Immature natural killer cell (primary cell): ENCODE results near the gene HYAL2. TPM values are rescaled to one million over a fixed set of nuclear protein-coding genes. Genes with fewer than 3 reads are reported as not detected.
"Not testable (repeated sequence)": the region's sequence is repeated elsewhere in the genome, so short reads cannot be mapped to it uniquely, and the experiment has no call there.

ENCODE experiments used
- DNase-seq, 3 donors: peaks; one replicate each; pipeline ENCODE4 v3.0.0; 2022; ENCODE audit warnings: mixed read lengths in 1 of 3
- H3K27ac Mint-ChIP-seq, 6 donors: one replicate each; pipeline ENCODE4 v1.8.0; 2020; ENCODE audit warnings: mixed read lengths in 6 of 6, mild to moderate bottlenecking in 5 of 6, inconsistent platforms in 4 of 6, moderate library complexity in 3 of 6
- H3K27me3 Mint-ChIP-seq, 3 donors: one replicate each; pipeline ENCODE4 v1.8.0; 2020 to 2021; ENCODE audit warnings: low read depth in 3 of 3, mild to moderate bottlenecking in 3 of 3, mixed read lengths in 3 of 3, moderate library complexity in 3 of 3, inconsistent platforms in 1 of 3
- H3K36me3 Mint-ChIP-seq, 3 donors: one replicate each; pipeline ENCODE4 v1.8.0; 2020; ENCODE audit warnings: mixed read lengths in 3 of 3, inconsistent platforms in 2 of 3, mild to moderate bottlenecking in 2 of 3
- H3K4me1 Mint-ChIP-seq, 2 donors: one replicate each; pipeline ENCODE4 v1.8.0; 2020; ENCODE audit warnings: inconsistent platforms in 2 of 2, mild to moderate bottlenecking in 2 of 2, mixed read lengths in 2 of 2, moderate library complexity in 1 of 2
- H3K4me3 Mint-ChIP-seq, 5 donors: one replicate each; pipeline ENCODE4 v1.8.0; 2020; ENCODE audit warnings: mild to moderate bottlenecking in 5 of 5, mixed read lengths in 5 of 5, inconsistent platforms in 3 of 5, moderate library complexity in 3 of 5
- H3K9me3 Mint-ChIP-seq, 6 donors: one replicate each; pipeline ENCODE4 v1.8.0; 2020; ENCODE audit warnings: mild to moderate bottlenecking in 6 of 6, mixed read lengths in 6 of 6, inconsistent platforms in 4 of 6, moderate library complexity in 3 of 6
- polyA plus RNA-seq, 3 donors: library from polyadenylated mRNA; unstranded; fragments of 300-500 nt; fragmentation: Illumina TruSeq; gene quantifications; one replicate each; pipeline ENCODE4 v1.2.3, GENCODE V29; 2021

HYAL2 gene
- polyA plus RNA-seq, 3 donors from 2014 or later = 4.9 to 15.0 (median 10.8) TPM

DNA sequence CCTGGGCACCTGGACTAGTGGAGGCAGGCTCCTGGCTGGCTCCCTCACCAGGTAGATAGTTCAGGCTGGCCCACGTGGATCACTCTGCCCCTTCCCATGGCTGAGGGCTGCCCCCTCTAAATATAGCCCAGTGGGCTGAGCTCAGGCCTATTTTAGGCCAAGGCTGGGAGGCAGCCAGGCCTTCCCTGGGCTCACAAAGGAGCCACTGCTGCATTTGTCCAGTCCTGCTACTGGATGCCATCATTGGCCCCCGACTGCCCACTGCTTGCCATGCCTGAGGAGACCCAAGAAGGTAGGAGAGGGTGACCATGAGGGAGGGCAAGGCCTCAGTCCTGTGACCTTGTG, 43.7 kb downstream of the HYAL2 start, which contains the start of gene LSMEM2:
Gene LSMEM2, plus strand, starts transcription at position 208 of the 345 bp plus-strand sequence. Its CDS starts 27 bp downstream, at position 235.
- no peak within 1 kb of the TSS for H3K4me3 Mint-ChIP-seq
- no peak within 1 kb of the TSS for H3K27ac Mint-ChIP-seq
- H3K27me3 Mint-ChIP-seq = peaks cover 11 to 22% (median 21%) of the 10 kb centered on the region in 3 donors
- H3K36me3 Mint-ChIP-seq = no peaks in the 10 kb centered on the region
- DNase-seq = no peak
- H3K4me1 Mint-ChIP-seq = peaks cover 12 to 15% of the 10 kb centered on the region in 2 donors
- H3K9me3 Mint-ChIP-seq = no peaks in the 10 kb centered on the region

DNA sequence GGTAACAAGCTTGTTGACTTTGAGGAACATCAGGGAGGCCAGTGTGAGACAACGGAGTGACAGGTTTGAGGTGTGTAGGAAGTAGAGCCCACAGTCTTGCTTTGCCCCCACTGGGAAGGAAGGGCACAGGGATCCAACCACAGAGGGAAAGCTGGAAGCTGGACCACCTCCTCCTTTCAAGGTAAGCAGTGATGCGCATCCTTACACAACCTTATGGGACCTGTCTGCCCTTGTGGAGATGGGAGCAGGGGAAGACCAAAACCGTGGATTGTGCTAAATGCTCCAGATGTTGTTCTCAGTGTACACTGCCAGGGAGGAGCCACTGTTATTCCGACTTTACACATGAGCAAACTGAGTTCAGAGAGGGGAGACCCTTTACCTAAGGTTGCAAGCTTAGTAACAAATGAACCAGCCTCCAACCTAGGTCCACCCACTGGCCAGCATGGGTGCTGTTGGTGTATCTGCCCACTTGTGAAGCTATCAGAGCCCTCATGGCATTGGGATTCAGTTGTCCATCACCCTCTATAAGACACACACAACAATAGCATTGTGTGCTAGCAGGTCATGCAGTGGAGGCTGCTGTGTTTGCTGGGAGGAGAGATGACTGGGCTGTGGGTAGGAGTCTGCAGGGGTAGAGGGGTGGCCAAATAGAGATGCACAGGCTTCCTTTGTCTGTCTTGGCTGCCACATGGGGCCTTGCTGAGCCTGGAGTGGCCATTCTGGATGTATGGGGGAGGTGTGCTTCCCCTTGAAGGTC, 44.2 kb downstream of the HYAL2 start:
- no peak overlapping the region for H3K4me3 Mint-ChIP-seq
- no peaks in the 10 kb centered on the region for H3K9me3 Mint-ChIP-seq
- DNase-seq = no peak
- H3K4me1 Mint-ChIP-seq = peaks cover 12 to 15% of the 10 kb centered on the region in 2 donors
- H3K27ac Mint-ChIP-seq = no peak overlapping the region
- H3K36me3 Mint-ChIP-seq = no peaks in the 10 kb centered on the region
- peaks cover 11 to 22% (median 22%) of the 10 kb centered on the region in 3 donors for H3K27me3 Mint-ChIP-seq

- peaks cover 18 to 21% of the 10 kb centered on the region in 2 donors for H3K4me1 Mint-ChIP-seq
- H3K27ac Mint-ChIP-seq = no peak overlapping the region
- DNase-seq = no peak
- H3K36me3 Mint-ChIP-seq = no peaks in the 10 kb centered on the region
- H3K4me3 Mint-ChIP-seq = no peak overlapping the region
- H3K9me3 Mint-ChIP-seq = no peaks in the 10 kb centered on the region
- H3K27me3 Mint-ChIP-seq = peaks cover 16 to 26% (median 24%) of the 10 kb centered on the region in 3 donors
Measured at GRCh38 chr3:50276762-50277101, 45.8 kb downstream of the HYAL2 start.

- H3K4me3 Mint-ChIP-seq = peak overlapping the region in 1 of 5 donors; percentile 25
- no peak overlapping the region for H3K27ac Mint-ChIP-seq
- peaks cover 16 to 26% (median 24%) of the 10 kb centered on the region in 3 donors for H3K27me3 Mint-ChIP-seq
- H3K4me1 Mint-ChIP-seq = peaks cover 21% of the 10 kb centered on the region in 2 donors
- no peaks in the 10 kb centered on the region for H3K9me3 Mint-ChIP-seq
- no peaks in the 10 kb centered on the region for H3K36me3 Mint-ChIP-seq
- no peak for DNase-seq
Measured at GRCh38 chr3:50275996-50276761, 46.4 kb downstream of the HYAL2 start.

DNA sequence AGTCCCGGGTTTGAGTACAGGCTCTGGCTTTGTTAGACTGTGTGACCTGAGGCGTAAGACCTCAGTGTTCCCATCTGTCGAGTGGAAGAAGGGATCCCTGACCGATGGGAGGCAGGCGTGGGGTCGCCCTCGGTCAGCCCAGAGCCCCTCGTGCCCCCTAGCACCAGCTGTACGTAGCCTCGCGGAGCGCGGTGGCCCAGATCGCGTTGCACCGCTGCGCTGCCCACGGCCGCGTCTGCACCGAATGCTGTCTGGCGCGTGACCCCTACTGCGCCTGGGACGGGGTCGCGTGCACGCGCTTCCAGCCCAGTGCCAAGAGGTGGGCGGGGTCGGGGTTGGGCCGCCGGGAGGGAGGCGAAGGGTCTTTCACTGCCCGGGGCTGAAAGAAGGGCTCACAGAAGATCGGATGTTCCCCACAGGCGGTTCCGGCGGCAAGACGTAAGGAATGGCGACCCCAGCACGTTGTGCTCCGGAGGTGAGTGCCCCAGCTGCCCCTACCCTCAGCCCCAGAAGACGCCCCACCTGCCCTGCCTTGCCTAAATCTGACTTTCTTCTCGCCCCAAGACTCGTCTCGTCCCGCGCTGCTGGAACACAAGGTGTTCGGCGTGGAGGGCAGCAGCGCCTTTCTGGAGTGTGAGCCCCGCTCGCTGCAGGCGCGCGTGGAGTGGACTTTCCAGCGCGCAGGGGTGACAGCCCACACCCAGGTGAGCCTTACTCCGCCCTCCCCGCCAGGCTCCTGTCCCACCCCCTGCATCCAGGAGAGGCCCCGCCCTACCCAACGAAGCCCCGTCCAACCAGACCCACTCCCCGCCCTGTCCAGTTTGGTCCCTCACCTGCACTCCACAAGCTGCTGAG, 47.2 kb downstream of the HYAL2 start:
- Mint-ChIP-seq H3K27ac (no peak overlapping the region), H3K27me3 (peaks cover 16 to 26% (median 24%) of the 10 kb centered on the region in 3 donors), H3K9me3 (no peaks in the 10 kb centered on the region), H3K4me1 (peaks cover 21% of the 10 kb centered on the region in 2 donors), H3K36me3 (no peaks in the 10 kb centered on the region), H3K4me3 (peak overlapping the region in 2 of 5 donors; percentile 25 to 33)
- DNase-seq = no peak

DNA sequence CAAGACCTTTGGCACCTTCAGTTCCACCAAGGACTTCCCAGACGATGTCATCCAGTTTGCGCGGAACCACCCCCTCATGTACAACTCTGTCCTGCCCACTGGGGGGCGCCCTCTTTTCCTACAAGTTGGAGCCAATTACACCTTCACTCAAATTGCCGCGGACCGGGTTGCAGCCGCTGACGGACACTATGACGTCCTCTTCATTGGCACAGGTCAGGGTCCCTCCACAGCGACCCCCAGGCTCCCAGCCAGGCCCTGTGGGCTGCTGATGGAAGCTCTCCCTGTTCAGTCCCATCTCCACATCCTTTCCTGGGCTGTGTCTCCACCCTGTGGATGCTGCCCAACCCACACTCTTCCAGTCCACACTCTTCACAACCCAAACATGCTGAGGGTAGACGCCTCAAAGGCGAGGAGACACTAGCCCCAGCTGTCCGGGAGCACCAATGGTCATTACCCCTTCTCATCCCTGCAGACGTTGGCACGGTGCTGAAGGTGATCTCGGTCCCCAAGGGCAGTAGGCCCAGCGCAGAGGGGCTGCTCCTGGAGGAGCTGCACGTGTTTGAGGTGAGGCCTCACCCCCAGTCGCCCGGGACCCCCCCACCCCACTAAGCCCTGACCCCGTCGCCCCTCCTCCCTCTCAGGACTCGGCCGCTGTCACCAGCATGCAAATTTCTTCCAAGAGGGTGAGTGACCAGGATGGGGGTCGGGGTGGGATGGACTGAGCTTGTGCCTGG, 48.0 kb downstream of the HYAL2 start:
- Mint-ChIP-seq H3K27me3 (peaks cover 16 to 26% (median 25%) of the 10 kb centered on the region in 3 donors), H3K4me3 (peak overlapping the region in 4 of 5 donors; percentile 26 to 61 (median 51)), H3K36me3 (no peaks in the 10 kb centered on the region), H3K4me1 (peaks cover 21% of the 10 kb centered on the region in 2 donors), H3K9me3 (no peaks in the 10 kb centered on the region), H3K27ac (peak overlapping the region in 3 of 6 donors; percentile 37 to 82 (median 77))
- peak; percentile 63 to 69 (median 68) for DNase-seq

DNA sequence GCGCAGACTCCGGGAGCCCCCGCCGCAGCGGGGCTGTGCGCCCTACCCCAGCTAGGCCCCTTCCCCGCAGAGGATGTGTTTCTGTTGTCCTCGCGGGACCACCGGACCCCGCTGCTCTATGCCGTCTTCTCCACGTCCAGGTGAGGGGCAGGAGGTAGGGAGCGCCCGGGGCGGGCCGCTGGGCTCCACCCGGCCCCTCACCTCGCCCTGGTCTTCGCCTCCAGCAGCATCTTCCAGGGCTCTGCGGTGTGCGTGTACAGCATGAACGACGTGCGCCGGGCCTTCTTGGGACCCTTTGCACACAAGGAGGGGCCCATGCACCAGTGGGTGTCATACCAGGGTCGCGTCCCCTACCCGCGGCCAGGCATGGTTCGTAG, 48.9 kb downstream of the HYAL2 start:
- H3K9me3 Mint-ChIP-seq = no peaks in the 10 kb centered on the region
- DNase-seq = no peak
- H3K4me3 Mint-ChIP-seq = peak overlapping the region in 1 of 5 donors; percentile 57
- H3K4me1 Mint-ChIP-seq = peaks cover 21% of the 10 kb centered on the region in 2 donors
- no peak overlapping the region for H3K27ac Mint-ChIP-seq
- H3K27me3 Mint-ChIP-seq = peaks cover 16 to 25% (median 25%) of the 10 kb centered on the region in 3 donors
- H3K36me3 Mint-ChIP-seq = no peaks in the 10 kb centered on the region

GRCh38 chr3:50272911-50273688, 49.4 kb downstream of the HYAL2 start:
- no peaks in the 10 kb centered on the region for H3K9me3 Mint-ChIP-seq
- H3K27ac Mint-ChIP-seq = peak overlapping the region in 5 of 6 donors; percentile 3 to 70 (median 53)
- H3K4me1 Mint-ChIP-seq = peaks cover 21% of the 10 kb centered on the region in 2 donors
- H3K36me3 Mint-ChIP-seq = no peaks in the 10 kb centered on the region
- H3K27me3 Mint-ChIP-seq = peaks cover 18 to 25% (median 24%) of the 10 kb centered on the region in 3 donors
- peak; percentile 80 to 83 (median 81) for DNase-seq
- H3K4me3 Mint-ChIP-seq = peak overlapping the region; percentile 26 to 83 (median 66)

DNA sequence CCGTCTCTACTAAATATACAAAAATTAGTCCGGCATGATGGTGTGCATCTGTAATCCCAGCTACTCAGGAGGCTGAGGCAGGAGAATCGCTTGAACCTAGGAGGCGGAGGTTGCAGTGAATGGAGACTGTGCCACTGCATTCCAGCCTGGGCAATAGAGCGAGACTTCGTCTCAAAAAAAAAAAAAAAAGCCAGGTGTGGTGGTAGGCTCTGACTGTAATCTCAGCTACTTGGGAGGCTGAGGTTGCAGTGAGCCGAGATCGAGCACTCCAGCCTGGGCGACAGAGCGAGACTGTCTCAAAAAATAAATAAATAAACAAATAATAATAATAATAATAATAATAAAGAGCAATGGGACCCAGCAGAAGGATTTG, 50.0 kb downstream of the HYAL2 start:
- Mint-ChIP-seq H3K4me1 (peaks cover 21% of the 10 kb centered on the region in 2 donors), H3K27me3 (peaks cover 21 to 25% (median 21%) of the 10 kb centered on the region in 3 donors)
- H3K27ac Mint-ChIP-seq, H3K9me3 Mint-ChIP-seq, DNase-seq, H3K4me3 Mint-ChIP-seq, H3K36me3 Mint-ChIP-seq: not testable (repeated sequence)

DNA sequence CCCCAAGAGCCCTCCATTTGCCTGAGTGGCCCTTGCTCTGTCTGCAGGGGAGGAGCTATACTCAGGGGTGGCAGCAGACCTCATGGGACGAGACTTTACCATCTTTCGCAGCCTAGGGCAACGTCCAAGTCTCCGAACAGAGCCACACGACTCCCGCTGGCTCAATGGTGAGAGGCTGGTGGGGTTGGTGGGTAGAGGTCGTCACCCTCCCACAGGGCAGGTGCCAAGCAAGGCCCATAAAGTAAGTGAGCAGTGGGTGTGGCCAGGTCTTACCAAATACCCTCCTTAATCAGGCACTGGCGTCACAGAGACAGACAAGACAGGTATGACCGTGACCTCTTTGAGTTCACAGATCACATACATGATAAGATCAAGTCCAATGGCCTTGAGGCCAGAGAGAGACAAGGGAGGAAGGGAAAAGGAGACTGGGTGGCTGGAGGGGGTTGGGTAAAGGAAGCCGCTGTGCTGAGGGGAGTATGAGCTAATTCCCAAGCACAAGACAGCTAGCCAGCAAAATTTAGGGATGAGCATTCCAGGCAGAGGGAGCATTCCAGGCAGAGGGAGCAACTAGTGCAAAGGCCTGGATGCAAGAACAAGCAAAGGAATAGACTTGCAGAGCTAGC, 51.1 kb downstream of the HYAL2 start:
- H3K4me3 Mint-ChIP-seq = peak overlapping the region in 1 of 5 donors; percentile 6
- no peak for DNase-seq
- H3K36me3 Mint-ChIP-seq = no peaks in the 10 kb centered on the region
- no peaks in the 10 kb centered on the region for H3K9me3 Mint-ChIP-seq
- H3K27me3 Mint-ChIP-seq = peaks cover 19 to 22% (median 21%) of the 10 kb centered on the region in 3 donors
- peak overlapping the region in 2 of 6 donors; percentile 1 to 64 for H3K27ac Mint-ChIP-seq
- peaks cover 21% of the 10 kb centered on the region in 2 donors for H3K4me1 Mint-ChIP-seq

DNA sequence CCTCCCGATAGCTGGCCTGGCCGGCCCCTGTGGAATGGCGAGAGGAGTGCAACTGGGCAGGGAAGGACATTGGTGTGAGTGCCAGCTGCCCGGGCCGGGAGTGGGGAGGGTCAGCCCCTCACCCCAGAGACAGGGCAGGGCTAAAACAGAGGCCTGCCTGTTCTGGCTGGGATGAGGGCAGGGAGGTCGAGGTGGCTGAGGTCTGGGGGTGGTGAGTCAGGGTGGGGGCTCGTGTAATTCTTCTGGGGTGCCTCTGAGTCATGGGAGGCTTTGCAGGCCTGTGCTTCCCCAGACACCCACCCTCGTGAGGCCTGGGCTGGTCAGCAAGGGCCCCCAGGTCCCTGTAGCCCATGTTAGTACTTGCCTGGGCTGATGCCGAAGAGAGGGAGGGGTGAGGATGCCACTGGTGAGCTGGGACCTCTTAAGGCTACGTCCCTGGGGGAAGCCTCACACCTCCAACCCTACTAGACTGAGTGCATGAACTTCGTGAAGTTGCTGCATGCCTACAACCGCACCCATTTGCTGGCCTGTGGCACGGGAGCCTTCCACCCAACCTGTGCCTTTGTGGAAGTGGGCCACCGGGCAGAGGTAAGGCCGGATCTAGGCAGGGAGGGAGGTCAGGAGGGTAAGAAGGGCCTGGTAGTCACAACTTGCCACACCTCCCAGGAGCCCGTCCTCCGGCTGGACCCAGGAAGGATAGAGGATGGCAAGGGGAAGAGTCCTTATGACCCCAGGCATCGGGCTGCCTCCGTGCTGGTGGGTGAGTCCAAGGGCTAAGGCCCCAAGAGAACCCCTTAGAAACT, 51.9 kb downstream of the HYAL2 start:
- H3K4me1 Mint-ChIP-seq = peaks cover 19% of the 10 kb centered on the region in 2 donors
- no peak overlapping the region for H3K4me3 Mint-ChIP-seq
- peaks cover 17 to 19% (median 19%) of the 10 kb centered on the region in 3 donors for H3K27me3 Mint-ChIP-seq
- no peaks in the 10 kb centered on the region for H3K9me3 Mint-ChIP-seq
- DNase-seq = no peak
- no peaks in the 10 kb centered on the region for H3K36me3 Mint-ChIP-seq
- no peak overlapping the region for H3K27ac Mint-ChIP-seq
